SK-N-MC (cell line): ENCODE data around the gene GNL3L.

Source experiments
- FOXP2 ChIP-seq: optimal IDR thresholded peaks from 2 replicates; pipeline ENCODE3; 2011; ENCODE audit warnings: mild to moderate bottlenecking, moderate library complexity; ENCODE audit not compliant: insufficient read depth; ENCODE audit errors: extremely low read length, control extremely low read depth
- POLR2AphosphoS5 ChIP-seq: IDR thresholded peaks from 2 replicates; pipeline ENCODE4 v1.6.1; 2012; ENCODE audit warnings: mild to moderate bottlenecking, low read depth, low read length, borderline replicate concordance

GRCh38 chrX:54529151-54529550 lies 868 bp upstream of the GNL3L start:
- TF ChIP-seq POLR2AphosphoS5: no peak
- no peak for TF ChIP-seq FOXP2
